GM18526 (cell line): Measurements from ENCODE around the gene P3H4.
A peak's percentile ranks its signal among the peaks of the same experiment; 100 is the strongest.

ENCODE experiments used
- POLR2A ChIP-seq: IDR thresholded peaks from 3 replicates; pipeline ENCODE4 v1.6.1; 2011; ENCODE audit not compliant: insufficient read length; ENCODE audit errors: extremely low read depth

The P3H4 gene, protein sequence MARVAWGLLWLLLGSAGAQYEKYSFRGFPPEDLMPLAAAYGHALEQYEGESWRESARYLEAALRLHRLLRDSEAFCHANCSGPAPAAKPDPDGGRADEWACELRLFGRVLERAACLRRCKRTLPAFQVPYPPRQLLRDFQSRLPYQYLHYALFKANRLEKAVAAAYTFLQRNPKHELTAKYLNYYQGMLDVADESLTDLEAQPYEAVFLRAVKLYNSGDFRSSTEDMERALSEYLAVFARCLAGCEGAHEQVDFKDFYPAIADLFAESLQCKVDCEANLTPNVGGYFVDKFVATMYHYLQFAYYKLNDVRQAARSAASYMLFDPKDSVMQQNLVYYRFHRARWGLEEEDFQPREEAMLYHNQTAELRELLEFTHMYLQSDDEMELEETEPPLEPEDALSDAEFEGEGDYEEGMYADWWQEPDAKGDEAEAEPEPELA

DNA sequence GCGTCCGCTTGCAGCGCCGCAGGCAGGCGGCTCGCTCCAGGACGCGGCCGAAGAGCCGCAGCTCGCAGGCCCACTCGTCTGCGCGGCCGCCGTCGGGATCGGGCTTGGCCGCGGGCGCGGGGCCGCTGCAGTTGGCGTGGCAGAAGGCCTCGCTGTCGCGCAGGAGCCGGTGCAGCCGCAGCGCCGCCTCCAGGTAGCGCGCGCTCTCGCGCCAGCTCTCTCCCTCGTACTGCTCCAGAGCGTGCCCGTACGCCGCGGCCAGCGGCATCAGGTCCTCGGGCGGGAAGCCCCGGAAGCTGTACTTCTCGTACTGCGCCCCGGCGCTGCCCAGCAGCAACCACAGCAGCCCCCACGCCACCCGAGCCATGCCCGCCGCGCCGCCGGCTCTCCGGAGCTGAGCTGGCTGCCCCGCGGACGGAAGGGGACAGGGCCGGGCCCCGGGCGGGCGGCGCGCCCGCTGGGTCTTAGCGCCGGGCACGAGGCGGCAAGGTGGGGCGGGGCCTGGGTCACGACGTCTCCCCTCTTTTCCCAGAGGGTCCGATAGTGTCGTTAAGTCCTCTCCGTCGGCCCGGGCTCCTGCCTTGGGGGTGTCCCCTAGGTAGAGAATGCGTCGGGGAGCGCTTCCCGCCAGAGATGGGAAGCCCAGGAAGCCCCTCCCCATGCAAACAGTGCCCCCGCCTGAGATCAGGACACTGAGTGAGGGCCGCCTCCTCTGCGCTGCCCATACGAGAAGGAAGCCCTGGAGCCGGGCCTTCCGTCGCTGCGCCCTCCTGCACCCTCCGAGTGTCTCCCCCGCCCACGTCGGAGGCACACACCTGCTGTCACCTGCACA lies at the start of gene P3H4:
Gene P3H4, minus strand, starts transcription at position 401 of the 832 bp plus-strand sequence. Its CDS starts 34 bp downstream, at position 367.
- TF ChIP-seq POLR2A, result no peak

- no peak for TF ChIP-seq POLR2A
Measured at GRCh38 chr17:41860254-41860931, 48.6 kb upstream of the P3H4 start.

DNA sequence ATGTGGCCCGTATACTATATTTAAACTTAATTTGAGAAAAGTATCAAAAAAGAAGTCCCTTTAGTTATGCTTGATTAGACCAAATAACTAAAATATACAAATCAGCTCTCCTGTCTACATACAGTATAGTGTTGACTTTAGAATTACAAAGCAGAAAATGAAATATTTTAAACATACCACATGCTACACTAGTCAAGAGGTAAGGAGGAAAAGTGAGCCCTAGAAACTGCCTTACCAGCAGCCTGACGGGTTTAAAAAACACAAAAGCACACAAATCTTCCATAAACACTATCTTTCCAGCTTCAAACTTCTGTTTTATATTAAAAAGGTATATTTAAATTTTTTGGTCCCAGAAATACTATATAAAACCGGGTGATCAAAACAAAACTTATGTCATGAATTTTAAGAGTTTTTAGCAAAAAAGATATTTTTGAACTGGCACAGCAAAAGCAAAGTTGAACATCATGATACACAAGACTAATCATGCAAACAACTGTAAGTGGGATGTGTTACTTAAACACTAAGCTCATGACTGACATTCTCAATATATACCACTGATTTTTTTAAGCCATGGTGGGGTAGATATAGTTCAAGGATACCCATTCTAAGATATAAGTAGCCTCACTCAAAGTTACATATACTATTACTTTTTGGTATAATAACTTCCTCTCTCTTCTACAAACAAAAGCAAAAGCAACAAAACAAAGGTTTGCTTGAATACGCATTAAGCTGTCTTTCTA lies 37.7 kb upstream of the P3H4 start:
- no peak for TF ChIP-seq POLR2A

DNA sequence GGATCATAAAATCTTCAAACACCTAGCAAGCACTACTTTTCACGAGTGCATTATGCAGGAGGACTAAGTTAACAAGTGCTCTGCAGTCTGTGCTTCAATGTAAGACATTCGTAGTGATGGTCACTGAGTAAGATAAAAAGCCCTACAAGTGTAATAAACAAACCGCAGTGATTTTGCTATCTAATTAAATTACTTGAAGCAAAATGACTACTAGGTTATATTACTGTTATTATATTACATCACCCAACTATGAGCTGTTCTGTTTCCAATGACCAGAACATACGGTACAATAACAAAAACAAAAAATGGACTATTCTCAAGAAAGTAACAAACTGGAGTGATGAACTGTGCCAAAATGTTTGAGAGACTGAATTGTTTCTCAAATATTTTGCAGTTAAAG lies 37.0 kb upstream of the P3H4 start:
- no peak for TF ChIP-seq POLR2A

DNA sequence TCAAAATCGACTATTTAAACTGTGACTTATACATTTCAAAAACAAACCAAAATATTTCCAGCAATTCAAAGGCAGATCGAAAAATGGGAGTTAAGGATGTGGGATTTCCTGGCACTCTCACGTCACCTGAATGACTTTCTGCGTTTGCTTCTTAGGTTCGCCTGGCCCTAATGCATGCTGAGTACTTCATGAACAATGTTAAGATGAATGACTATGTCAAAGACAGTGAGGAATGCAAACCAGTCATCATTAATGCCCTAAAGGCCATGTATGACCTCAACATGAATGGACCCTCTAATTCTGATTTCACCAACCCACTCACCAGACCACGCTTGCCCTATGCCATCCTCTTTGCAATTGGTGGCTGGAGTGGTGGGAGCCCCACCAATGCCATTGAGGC lies 33.2 kb upstream of the P3H4 start:
- TF ChIP-seq POLR2A, result no peak

GRCh38 chr17:41837761-41838538 lies 26.2 kb upstream of the P3H4 start, which contains the start of gene KLHL10:
KLHL10 (plus strand) TSS chr17:41837825; CDS start chr17:41837933, 108 bp downstream.
- TF ChIP-seq POLR2A, result no peak

GRCh38 chr17:41836550-41837196 lies 24.9 kb upstream of the P3H4 start:
- no peak for TF ChIP-seq POLR2A

DNA sequence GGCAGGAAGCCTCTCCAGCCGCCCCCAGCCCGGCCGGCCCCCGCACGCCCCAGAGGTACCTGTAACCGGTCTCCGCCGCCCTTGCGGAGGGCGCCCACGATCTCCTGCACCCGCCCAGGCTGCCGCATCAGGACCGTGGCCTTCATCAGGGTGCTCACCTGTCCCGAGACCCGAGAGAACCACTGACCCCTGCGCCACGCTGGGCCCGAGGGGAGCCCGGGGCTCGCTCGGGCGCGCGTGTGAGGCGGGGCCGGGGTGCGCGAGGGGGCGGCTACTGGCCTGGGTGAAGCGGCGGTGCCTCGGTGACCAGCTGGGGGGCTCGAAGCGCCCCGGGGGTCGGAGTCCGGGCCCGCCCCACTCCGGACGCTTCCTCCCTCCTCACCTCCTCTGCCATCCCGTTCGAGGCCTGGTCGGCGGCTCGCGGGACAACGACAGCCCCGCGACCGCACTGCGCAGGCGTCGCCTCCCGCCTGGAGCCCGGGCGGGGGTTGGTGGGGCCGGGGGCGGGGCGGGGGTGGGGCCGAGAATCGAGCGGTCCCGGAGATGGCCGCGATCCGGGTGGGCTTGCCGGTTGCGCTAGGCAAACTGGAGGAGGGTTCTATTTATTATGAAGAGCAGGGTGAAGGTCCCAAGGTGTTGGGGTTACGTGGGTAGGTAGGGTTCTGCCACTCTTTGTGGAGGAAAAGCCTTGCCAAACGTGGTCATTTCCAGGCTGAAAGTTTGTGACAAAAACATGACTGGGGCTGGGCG lies 24.2 kb upstream of the P3H4 start, which contains the start of gene NT5C3B:
Gene NT5C3B, minus strand, starts transcription at position 433 of the 750 bp plus-strand sequence. Its CDS starts 39 bp downstream, at position 394.
- TF ChIP-seq POLR2A, result peak; percentile 34

DNA sequence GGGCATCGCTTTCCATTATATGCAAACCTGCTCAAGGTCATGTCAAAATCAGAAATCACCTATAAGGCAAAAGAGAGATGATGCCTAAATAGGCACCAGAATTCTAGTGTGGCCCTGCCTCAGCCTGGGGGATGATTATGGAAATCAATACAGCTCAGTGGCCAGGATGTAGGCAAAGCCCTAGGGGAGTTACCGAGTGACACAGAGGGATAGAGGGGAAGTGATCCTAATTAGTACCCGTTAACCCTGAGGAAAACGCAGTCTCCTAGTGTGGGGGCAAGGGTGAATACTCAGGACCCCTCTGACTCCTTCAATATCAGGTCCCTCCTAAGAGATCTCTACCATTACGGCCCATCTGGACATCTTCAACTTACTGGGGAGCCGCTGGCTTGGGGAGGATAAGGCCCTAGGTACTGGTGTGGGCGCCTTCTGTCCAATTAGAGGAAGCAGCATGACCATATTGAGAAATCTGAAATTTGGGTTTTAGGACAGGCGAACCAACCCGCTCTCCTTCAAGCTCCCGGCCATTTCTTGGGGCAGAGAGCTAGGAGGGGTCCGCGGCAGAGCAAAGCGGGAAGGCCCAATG lies 23.6 kb upstream of the P3H4 start:
- no peak for TF ChIP-seq POLR2A

DNA sequence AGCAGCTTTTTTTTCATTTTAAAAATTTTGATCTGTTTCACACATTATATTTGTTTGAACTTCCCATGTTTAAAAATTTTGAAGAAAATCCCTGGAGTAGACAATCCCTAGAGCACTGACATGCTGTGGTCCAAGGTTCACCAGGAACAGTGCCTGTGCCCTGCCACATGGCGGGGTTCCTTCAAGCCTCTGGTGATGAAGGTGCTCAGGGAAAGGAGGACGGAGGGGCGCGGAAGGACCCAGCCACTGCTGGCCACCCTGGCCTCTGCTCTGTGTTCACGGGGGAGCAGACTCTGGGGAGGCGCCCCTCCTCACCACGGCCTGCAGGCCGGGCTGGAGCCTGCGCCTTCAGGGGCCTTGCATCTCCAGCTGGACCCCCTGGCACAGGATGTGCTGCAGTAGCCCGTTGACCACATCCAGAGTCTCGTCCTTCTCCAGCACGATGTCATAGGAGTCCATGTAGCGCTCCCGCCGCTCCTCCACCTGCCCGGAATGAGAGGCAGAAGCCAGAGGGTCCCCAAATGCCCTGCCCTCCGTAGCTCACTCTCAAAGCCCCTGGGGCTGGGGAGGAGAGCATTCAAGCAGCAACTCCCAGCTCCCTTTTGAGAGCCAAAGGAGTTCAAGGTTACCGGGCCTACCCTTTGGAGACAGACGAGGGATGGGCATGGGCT lies 13.6 kb upstream of the P3H4 start:
- no peak for TF ChIP-seq POLR2A

GRCh38 chr17:41824086-41824485 lies 12.3 kb upstream of the P3H4 start:
- no peak for TF ChIP-seq POLR2A

- no peak for TF ChIP-seq POLR2A
Measured at GRCh38 chr17:41823580-41823979, 11.8 kb upstream of the P3H4 start.
